Nephron progenitor cell (in vitro differentiated cells): ENCODE measurements around the gene MYZAP.

ENCODE experiments used
- DNase-seq: peaks from one replicate; pipeline ENCODE4 v3.0.0; 2021
- H3K27ac Mint-ChIP-seq: 2 replicates; pipeline ENCODE4 v1.8.0; 2021; ENCODE audit warnings: mild to moderate bottlenecking, moderate library complexity, mixed read lengths
- H3K27me3 Mint-ChIP-seq: 2 replicates; pipeline ENCODE4 v1.8.0; 2021; ENCODE audit warnings: mild to moderate bottlenecking, low read depth, mixed read lengths; ENCODE audit not compliant: poor library complexity
- H3K36me3 Mint-ChIP-seq: 2 replicates; pipeline ENCODE4 v1.8.0; 2021; ENCODE audit warnings: low read depth, mixed read lengths
- H3K4me1 Mint-ChIP-seq: 2 replicates; pipeline ENCODE4 v1.8.0; 2021; ENCODE audit warnings: mixed read lengths
- H3K4me3 Mint-ChIP-seq: 2 replicates; pipeline ENCODE4 v1.8.0; 2021; ENCODE audit warnings: mild to moderate bottlenecking, moderate library complexity, mixed read lengths
- H3K9me3 Mint-ChIP-seq: 2 replicates; pipeline ENCODE4 v1.8.0; 2021; ENCODE audit warnings: mild to moderate bottlenecking, moderate library complexity, mixed read lengths
- CTCF ChIP-seq: fragments of 200-600 bp; sonication (generic); IDR thresholded peaks from 2 replicates; pipeline ENCODE4 v1.5.0; 2021; ENCODE audit warnings: antibody characterized with exemption

Gene MYZAP

DNA sequence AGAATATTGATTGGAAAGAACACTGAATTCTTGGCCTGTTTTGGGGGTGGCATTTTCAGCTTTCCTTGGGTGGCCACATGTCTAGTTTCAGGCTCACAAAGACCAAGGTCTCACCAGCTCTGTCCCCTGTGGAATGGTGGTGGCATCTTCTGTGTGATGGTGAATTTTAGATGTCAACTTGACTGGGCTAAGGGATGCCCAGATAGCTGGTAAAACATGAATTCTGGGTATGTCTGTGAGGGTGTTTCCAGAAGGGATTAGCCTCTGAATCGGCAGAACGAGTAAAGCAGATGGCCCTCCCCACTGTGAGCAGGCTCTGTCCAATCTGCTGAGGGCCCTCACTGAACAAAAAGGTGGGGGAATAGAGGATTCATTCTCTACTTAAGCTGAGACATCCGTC, 34.4 kb upstream of the MYZAP start:
- Mint-ChIP-seq H3K4me3 (no peak overlapping the region), H3K27me3 (peaks cover 11% of the 10 kb centered on the region), H3K36me3 (no peaks in the 10 kb centered on the region), H3K4me1 (peaks cover 39% of the 10 kb centered on the region), H3K27ac (no peak overlapping the region), H3K9me3 (no peaks in the 10 kb centered on the region)
- TF ChIP-seq CTCF, result no peak
- DNase-seq, result no peak

- H3K4me1 Mint-ChIP-seq, result peaks cover 34% of the 10 kb centered on the region
- H3K9me3 Mint-ChIP-seq, result no peaks in the 10 kb centered on the region
Measured at GRCh38 chr15:57557810-57558209, 33.9 kb upstream of the MYZAP start.

GRCh38 chr15:57559875-57560274, 31.8 kb upstream of the MYZAP start:
- peak; percentile 93 for TF ChIP-seq CTCF
- H3K27ac Mint-ChIP-seq, result no peak overlapping the region
- H3K4me1 Mint-ChIP-seq, result peaks cover 13% of the 10 kb centered on the region
- DNase-seq, result peak; percentile 85
- H3K27me3 Mint-ChIP-seq, result peaks cover 10% of the 10 kb centered on the region
- no peaks in the 10 kb centered on the region for H3K9me3 Mint-ChIP-seq
- no peaks in the 10 kb centered on the region for H3K36me3 Mint-ChIP-seq
- H3K4me3 Mint-ChIP-seq, result no peak overlapping the region

More at GRCh38 chr15:57557810-57558209, 33.9 kb upstream of the MYZAP start:
- H3K4me3 Mint-ChIP-seq, result no peak overlapping the region
- DNase-seq, result no peak
- no peak overlapping the region for H3K27ac Mint-ChIP-seq
- TF ChIP-seq CTCF, result no peak
- no peaks in the 10 kb centered on the region for H3K36me3 Mint-ChIP-seq
- H3K27me3 Mint-ChIP-seq, result peaks cover 12% of the 10 kb centered on the region

- Mint-ChIP-seq H3K4me3 (no peak overlapping the region), H3K36me3 (no peaks in the 10 kb centered on the region), H3K27ac (no peak overlapping the region), H3K4me1 (peaks cover 7% of the 10 kb centered on the region), H3K9me3 (no peaks in the 10 kb centered on the region), H3K27me3 (peaks cover 14% of the 10 kb centered on the region)
- TF ChIP-seq CTCF, result peak; percentile 96
- DNase-seq, result peak; percentile 75
Measured at GRCh38 chr15:57561041-57561711, 30.5 kb upstream of the MYZAP start.

DNA sequence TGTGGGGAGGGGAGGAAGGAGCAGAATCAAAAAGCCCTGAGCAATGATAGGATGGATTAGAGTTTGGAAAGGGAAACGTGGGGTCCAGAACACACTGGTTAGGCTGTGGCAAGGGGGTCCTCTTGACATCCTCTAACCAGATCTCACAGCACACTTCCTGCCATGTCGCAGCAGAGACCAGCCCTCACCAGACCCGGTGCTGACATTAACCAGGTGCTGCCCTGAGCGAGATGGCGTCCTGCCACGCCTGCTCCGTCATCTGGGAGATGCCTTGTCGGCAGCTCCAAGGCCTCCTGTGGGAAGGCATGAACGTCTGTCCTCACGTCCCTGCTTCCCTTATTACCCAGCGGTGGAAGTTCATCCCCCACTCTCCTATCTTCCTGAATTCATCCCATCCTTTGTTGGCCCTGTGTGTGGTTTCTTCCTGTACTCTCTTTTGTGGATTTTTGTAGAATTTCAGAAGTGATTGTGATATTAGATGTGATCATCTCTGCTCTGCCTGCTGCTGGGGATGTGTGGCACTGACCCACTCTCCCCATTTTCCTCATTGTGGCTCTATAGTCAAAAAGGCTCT, 29.4 kb upstream of the MYZAP start:
- peaks cover 7% of the 10 kb centered on the region for H3K4me1 Mint-ChIP-seq

More for the DNA sequence above, 29.4 kb upstream of the MYZAP start:
- Mint-ChIP-seq H3K27ac (no peak overlapping the region), H3K27me3 (peaks cover 14% of the 10 kb centered on the region), H3K36me3 (no peaks in the 10 kb centered on the region), H3K9me3 (no peaks in the 10 kb centered on the region), H3K4me3 (no peak overlapping the region)
- no peak for DNase-seq
- TF ChIP-seq CTCF, result no peak
